ENCODE results near the gene SERPINB12.

SERPINB12 gene

GRCh38 chr18:63551769-63552168, 9.6 kb downstream of the SERPINB12 start:
- DNase-seq (ENCODE audit: low read depth in 2 of 2) = no peak

- no peak for DNase-seq (ENCODE audit: low read depth in 2 of 2)
Measured at GRCh38 chr18:63552581-63552980, 10.4 kb downstream of the SERPINB12 start.

- no peak for DNase-seq (ENCODE audit: low read depth in 2 of 2)
Measured at GRCh38 chr18:63553081-63553480, 10.9 kb downstream of the SERPINB12 start.

- DNase-seq (ENCODE audit: low read depth in 2 of 2) = no peak
Measured at GRCh38 chr18:63559567-63560491, 17.7 kb downstream of the SERPINB12 start.

- DNase-seq (ENCODE audit: low read depth in 2 of 2) = no peak
Measured at GRCh38 chr18:63562284-63562683, 20.1 kb downstream of the SERPINB12 start.

- DNase-seq (ENCODE audit: low read depth in 2 of 2) = no peak
Measured at GRCh38 chr18:63564021-63564420, 21.9 kb downstream of the SERPINB12 start.

DNA sequence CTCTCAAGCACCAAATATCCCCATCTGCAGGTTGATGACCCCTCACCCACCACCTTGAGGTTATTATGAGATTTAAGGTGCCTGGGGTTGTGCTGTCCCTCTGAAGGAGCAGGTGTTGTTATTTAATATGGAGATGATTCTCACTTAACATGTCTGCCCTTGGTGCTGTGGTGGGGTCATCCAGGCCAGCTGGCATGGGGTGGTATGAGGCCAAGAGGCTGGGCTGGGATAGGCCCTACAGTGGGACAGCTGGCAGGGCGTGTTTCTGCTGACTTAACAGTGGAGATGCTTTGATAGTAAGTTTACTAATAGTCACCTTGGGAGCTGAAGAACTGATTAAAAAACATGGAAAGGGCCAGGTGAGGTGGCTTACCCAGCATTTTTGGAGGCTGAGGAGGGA, 22.4 kb downstream of the SERPINB12 start:
- DNase-seq (ENCODE audit: low read depth in 2 of 2) = no peak

DNA sequence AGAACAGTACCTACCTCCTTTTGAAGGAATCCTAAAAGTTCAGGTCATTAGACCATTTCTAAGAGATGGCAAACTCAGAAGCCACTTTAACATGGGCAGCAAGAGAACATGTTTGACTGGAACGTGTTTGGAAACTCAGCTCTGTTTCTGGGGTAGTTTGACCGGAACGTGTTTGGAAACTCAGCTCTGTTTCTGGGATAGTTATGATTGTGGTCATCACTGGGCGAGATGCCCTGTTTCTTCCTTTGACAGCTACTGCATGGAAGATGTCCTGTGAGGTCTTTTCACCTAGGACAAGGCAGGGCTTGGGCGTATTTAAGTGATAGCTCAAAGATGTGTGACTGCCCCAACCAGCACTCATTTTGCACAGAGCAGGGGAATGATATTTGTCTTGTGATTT, 25.1 kb downstream of the SERPINB12 start:
- DNase-seq (ENCODE audit: low read depth in 2 of 2) = no peak

- no peak for DNase-seq (ENCODE audit: low read depth in 2 of 2)
Measured at GRCh38 chr18:63567825-63568224, 25.7 kb downstream of the SERPINB12 start.

DNA sequence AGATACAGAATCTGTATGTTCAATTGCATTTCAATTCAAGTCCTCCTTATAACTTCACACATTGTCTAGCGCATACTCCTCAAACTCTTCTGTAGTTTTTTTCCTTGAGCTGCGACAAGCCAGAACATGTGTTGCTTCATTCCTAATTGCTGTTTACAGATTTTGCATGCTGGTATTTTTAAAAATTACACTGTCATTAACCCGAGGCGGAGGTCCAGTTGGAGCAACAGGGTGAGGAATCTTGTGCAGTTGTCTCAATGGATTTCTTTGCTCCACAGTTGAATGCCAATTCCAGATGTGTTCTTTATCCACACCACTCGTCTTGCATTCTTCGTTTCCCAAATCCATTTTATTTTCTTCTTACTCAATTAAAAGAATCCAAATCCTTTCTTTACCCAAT, 28.6 kb downstream of the SERPINB12 start:
- no peak for DNase-seq (ENCODE audit: low read depth in 2 of 2)

- DNase-seq (ENCODE audit: low read depth in 2 of 2) = no peak
Measured at GRCh38 chr18:63575681-63576080, 33.5 kb downstream of the SERPINB12 start.

GRCh38 chr18:63578357-63578958, 36.3 kb downstream of the SERPINB12 start:
- DNase-seq (ENCODE audit: low read depth in 2 of 2) = no peak

- DNase-seq (ENCODE audit: low read depth in 2 of 2) = no peak
Measured at GRCh38 chr18:63579616-63580015, 37.4 kb downstream of the SERPINB12 start.

- DNase-seq (ENCODE audit: low read depth in 2 of 2) = no peak
Measured at GRCh38 chr18:63585988-63586387, 43.8 kb downstream of the SERPINB12 start.

- no peak for DNase-seq (ENCODE audit: low read depth in 2 of 2)
Measured at GRCh38 chr18:63586431-63586830, 44.3 kb downstream of the SERPINB12 start.

DNA sequence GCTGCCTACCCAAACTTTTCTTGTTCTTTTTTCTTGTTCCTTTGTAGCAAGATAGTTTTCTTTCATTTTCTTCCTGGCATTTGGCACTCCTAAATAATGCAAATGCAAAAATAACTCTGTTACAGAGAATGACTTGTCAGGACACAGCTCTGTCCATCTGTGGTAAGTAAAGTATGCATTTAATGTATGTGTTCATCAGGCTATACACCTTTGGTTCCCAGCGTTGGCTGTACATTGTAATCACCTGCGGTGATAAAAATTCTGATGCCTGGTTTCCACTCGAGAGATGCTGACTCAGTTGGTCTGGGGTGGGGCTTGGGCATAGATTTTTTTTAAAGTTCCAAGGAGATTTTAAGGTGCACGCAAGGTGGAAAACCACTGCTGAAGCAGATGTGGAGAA, 44.8 kb downstream of the SERPINB12 start, which contains the start of gene SERPINB13:
TSS of gene SERPINB13 (plus strand) at position 378 of the 400 bp plus-strand sequence. CDS start 1,325 bp downstream, outside the sequence.
- no peak for DNase-seq (ENCODE audit: low read depth in 2 of 2)

- DNase-seq (ENCODE audit: low read depth in 2 of 2) = no peak
Measured at GRCh38 chr18:63588909-63589308, 46.7 kb downstream of the SERPINB12 start.

DNA sequence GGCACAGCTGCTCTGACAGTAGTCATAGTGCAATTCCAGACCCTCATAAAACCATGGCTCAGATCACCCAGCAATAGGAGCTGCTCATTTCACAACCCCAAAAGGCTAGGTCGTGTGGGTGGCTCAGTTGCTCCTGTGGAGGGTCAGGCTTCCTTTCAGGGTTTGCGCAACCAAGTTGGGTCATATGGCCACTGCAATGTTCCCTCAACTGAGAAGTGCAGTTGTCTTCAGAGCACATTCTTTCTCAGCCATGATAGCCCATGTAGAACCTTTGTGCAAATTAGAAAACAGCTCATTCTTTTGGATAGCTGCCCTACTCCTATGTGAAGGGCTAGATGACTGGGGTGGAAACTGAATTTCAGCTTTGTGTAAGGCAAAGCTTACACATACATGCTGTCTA, 48.2 kb downstream of the SERPINB12 start:
- no peak for DNase-seq (ENCODE audit: low read depth in 2 of 2)

DNA sequence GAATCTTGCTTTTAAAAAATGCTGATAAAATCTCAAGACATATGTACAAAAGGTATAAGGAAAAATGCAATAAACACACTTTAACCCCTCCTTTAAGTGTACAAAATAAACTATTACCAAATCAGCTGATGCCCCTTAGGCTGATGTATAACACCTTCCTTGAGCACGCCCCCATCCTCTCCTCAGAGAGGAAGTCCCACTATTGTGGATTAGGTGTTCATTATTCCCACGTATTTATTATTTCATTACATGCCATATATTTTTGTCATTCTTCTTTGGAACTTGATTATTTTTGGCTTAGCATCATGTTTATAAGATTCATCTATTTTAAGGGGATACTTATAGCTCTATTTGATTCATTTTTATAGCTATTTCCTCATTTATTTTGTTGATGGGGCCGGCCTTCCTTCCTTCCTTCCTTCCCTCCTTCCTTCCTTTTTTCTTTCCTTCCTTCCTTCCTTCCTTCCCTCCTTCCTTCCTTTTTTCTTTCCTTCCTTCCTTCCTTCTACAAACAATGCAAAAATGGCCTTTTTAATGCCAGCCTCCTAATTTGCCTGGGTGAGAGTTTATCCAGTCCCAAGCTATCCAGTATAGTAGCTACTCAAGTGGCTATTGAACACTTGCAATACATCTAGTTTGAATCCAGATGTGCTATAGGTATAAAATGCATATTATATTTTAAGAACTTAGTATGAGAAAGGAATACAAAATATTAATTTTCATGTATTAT, 49.0 kb downstream of the SERPINB12 start:
- DNase-seq (ENCODE audit: low read depth in 2 of 2) = no peak

DNA sequence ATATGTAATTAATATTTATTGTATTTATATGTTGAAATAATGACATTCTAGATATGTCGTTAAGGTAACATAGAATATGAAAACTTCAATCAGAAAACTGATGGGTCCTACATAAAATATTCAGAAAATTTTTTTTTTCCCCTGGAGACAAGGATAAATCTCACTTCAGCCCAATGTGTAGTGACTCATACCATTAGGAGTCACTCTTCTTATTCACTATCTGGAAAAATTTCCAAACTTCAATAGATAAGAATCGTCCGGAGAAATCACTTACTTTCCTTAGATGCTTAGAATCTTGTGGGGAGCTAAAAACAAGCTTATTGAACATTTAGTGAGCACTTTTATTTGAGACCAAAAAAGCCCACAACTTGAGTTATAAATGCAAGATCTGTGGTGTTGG, 49.6 kb downstream of the SERPINB12 start:
- no peak for DNase-seq (ENCODE audit: low read depth in 2 of 2)

DNA sequence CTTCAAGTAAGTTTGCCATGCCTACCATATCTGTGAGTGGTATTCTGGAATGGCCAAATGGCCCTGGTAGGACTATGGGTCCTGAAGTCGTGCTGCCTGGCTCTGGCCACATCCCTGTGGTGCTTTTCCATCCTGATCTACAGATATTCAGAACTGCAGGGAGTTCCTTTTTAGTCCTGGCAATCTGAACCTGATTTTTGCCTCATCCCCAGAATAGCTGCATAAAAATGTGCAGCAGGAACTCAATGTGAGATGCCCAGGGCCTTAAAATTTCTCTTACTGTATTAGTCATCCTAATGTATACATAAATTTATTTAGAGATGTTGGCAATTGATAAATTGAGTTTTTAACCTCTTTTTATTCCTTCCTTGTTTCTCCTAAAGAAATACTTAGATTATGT, 50.3 kb downstream of the SERPINB12 start:
- DNase-seq (ENCODE audit: low read depth in 2 of 2) = no peak

GRCh38 chr18:63596964-63597363, 54.8 kb downstream of the SERPINB12 start:
- DNase-seq (ENCODE audit: low read depth in 2 of 2) = no peak

Measured in stimulated activated CD4-positive, alpha-beta T cell treated with anti-CD3 and anti-CD28 coated beads, Interleukin-4, amount 100 ng/mL, for 48 hours (primary cell).